Testis (tissue), 3 donors: Measurements from ENCODE around the gene SDSL. TPM values are rescaled to one million over a fixed set of nuclear protein-coding genes. Genes with fewer than 3 reads are reported as not detected.
A peak's percentile ranks its signal among the peaks of the same experiment; 100 is the strongest.

Experiments
- DNase-seq: peaks from one replicate; pipeline ENCODE4 v3.0.0-alpha.2; 2019
- H3K27ac ChIP-seq, 2 donors: fragments of 200-600 bp; sonication (generic); one replicate each; pipeline ENCODE4 v1.5.1; 2019
- H3K27me3 ChIP-seq: fragments of 200-600 bp; sonication (generic); one replicate; pipeline ENCODE4 v1.5.1; 2019
- H3K36me3 ChIP-seq: fragments of 200-600 bp; sonication (generic); one replicate; pipeline ENCODE4 v1.5.1; 2017; ENCODE audit warnings: low read depth; ENCODE audit errors: missing control alignments
- H3K4me1 ChIP-seq: fragments of 200-600 bp; sonication (generic); one replicate; pipeline ENCODE4 v1.5.1; 2019
- H3K4me3 ChIP-seq, 2 donors: fragments of 200-600 bp; sonication (generic); one replicate each; pipeline ENCODE4 v1.5.1; 2017 to 2019
- H3K9me3 ChIP-seq: fragments of 200-600 bp; sonication (generic); one replicate; pipeline ENCODE4 v1.5.1; 2017
- POLR2A ChIP-seq: fragments of 450-650 bp; IDR thresholded peaks from one replicate; pipeline ENCODE4 v1.6.1; 2017; ENCODE audit warnings: antibody characterized with exemption, mild to moderate bottlenecking, moderate library complexity
- WGBS, 2 donors: methylation state at CpG; one replicate each; pipeline ENCODE4 v1.1.5; 2018; 5-methylcytosine and 5-hydroxymethylcytosine counted together
- intact Hi-C: fragments of 100-400 bp; cut with DNase I; formaldehyde crosslinking; loops from one replicate; pipeline ENCODE4 v1.15.1; 2023; ENCODE audit warnings: low total_unique reads
- polyA plus RNA-seq: library from polyadenylated mRNA; stranded (reverse); fragments of 350-450 nt; fragmentation: Illumina TruSeq; extraction: RNeasy Lipid Tissue Mini Kit (QIAGEN cat#74804); gene quantifications from one replicate; pipeline ENCODE4 v1.2.3, GENCODE V29; 2014; ENCODE audit warnings: low read depth, low replicate concordance; ENCODE audit not compliant: insufficient read depth
- total RNA-seq, 2 donors: library from RNA; depleted of rRNA; stranded (reverse); fragments of >200 nt; gene quantifications; one replicate each; pipeline ENCODE4 v1.2.3, GENCODE V29; 2016
- TF ChIP-seq, protein P1 (sequence below), 3 experiments: fragments of 450-650 bp in 2 of 3; fragments of 200-600 bp in 1 of 3; sonication (generic) in 1 of 3; IDR thresholded peaks; one replicate each; pipeline ENCODE4 v1.5.1; 2016 to 2019; ENCODE audit warnings: antibody characterized with exemption in 3 of 3, mild to moderate bottlenecking in 2 of 3, moderate library complexity in 1 of 3

The SDSL gene
- total and polyA plus RNA-seq, 3 donors from 2014 or later: 15.9 to 25.2 (median 16.3) TPM

DNA sequence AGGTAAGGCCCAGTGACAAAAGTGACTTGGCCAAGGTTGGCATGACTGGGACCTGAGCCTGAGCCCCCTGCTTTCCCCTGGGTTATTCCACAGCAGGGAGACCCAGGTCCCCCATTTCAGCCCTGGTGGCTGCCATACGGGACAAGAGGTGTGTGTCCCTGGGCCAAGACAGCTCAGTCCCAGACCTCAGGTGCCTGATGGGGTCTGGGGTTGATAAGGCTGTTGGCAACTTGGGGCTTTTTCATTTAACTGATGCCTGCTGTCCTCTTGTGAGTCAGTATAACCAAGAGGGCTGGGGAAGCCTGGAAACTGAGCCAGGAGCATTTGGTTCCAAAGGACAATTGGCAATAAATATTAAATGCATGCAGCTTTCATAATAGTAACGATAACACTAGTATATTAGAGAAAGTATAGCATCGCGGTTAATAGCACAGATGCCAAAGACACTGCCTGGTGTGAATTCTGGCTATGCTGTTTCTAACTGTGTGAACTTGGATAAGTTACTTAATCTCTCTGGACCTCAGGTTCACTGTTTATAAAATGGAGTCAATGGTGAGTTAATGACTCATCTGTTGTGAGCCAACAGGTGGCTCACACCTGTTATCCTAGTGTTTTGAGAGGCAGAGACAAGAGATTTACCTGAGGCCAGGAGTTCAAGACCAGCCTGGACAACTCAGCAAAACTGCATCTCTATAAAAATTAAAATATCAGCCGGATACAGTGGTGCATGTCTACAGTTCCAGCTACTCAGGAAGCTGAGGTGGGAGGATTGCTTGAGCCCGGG lies 898 bp downstream of the SDSL start:
- Histone ChIP-seq H3K4me3 (peak overlapping the region; percentile 48 to 60), H3K9me3 (no peaks in the 10 kb centered on the region), H3K4me1 (peaks cover 10% of the 10 kb centered on the region), H3K27me3 (no peaks in the 10 kb centered on the region), H3K36me3 (no peaks in the 10 kb centered on the region), H3K27ac (peak overlapping the region; percentile 79 to 82)
- no peak for TF ChIP-seq POLR2A
- TF ChIP-seq, protein P1, sequence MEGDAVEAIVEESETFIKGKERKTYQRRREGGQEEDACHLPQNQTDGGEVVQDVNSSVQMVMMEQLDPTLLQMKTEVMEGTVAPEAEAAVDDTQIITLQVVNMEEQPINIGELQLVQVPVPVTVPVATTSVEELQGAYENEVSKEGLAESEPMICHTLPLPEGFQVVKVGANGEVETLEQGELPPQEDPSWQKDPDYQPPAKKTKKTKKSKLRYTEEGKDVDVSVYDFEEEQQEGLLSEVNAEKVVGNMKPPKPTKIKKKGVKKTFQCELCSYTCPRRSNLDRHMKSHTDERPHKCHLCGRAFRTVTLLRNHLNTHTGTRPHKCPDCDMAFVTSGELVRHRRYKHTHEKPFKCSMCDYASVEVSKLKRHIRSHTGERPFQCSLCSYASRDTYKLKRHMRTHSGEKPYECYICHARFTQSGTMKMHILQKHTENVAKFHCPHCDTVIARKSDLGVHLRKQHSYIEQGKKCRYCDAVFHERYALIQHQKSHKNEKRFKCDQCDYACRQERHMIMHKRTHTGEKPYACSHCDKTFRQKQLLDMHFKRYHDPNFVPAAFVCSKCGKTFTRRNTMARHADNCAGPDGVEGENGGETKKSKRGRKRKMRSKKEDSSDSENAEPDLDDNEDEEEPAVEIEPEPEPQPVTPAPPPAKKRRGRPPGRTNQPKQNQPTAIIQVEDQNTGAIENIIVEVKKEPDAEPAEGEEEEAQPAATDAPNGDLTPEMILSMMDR (IDR thresholded peaks at IDR 0.05): no peak
- intact Hi-C loops: no loop called here
- 38 to 66% methylated on average over 6 of the region's 6 CpGs for WGBS, 2 donors
- DNase-seq: no peak

DNA sequence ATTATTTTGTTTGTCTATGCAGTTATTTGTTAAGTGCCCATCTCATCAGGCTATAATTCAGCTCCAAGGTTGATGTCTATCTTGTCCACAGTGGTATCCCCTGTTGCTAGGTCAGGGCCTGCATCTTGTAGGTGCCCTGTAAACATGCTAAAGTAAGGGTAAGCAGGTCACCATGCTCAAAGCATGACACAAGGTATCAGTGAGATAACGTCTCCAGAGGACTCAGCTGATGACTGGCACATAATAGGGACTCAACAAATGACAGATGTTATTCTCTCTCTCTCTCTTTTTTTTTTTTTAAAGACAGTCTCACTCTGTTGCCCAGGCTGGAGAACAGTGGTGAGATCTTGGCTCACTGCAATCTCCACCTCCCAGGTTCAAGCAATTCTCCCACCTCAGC lies 2.3 kb downstream of the SDSL start:
- no peaks in the 10 kb centered on the region for H3K36me3 ChIP-seq
- intact Hi-C loops: no loop called here
- H3K9me3 ChIP-seq: no peaks in the 10 kb centered on the region
- no peaks in the 10 kb centered on the region for H3K27me3 ChIP-seq
- no peak overlapping the region for H3K27ac ChIP-seq
- DNase-seq: no peak
- no peak overlapping the region for H3K4me3 ChIP-seq
- TF ChIP-seq POLR2A: no peak
- TF ChIP-seq, protein P1 (IDR thresholded peaks at IDR 0.05): no peak
- WGBS, 2 donors: 80 to 88% methylated on average over 1 of the region's 1 CpG
- peaks cover 10% of the 10 kb centered on the region for H3K4me1 ChIP-seq

DNA sequence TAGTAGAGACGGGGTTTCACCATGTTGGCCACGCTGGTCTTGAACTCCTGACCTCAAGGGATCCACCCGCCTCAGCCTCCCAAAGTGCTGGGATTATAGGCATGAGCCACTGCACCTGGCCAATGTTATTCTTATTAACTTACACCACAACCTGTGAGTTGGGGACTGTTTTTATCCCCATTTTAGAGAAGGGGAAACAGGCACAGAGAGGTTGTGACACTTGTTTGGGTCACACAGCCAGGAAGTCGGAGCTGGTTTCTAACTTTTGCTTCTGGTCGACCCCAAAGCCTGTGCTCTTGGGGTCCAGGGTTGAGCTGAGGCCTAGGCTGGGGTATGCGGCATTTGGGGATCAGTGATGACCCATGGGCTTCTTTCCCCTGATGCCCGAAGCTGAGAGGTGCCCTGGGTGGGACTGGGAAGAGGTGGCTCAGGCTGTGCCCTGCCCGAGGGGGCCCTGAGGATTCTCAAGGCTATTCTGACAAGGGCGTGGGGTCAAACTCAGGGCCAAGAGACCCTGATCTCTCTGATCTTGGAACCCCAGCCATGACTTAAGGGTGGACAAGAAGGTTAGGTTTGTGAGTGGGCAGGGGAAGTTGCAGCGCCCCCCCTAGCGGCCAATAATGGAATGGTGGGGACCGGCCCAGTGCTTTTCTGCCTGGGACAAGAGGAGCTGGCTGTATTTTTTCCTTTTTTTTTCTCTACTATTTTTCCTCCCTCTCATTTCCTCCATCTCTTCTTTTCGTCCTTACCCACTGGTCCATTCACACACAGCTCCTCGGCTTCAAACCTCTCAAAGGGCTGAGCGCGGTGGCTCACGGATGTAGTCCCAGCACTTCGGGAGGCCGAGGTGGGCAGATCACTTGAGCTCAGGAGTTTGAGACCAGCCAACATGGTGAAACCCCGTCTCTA lies 3.0 kb downstream of the SDSL start:
- 50 to 57% methylated on average over 20 of the region's 20 CpGs for WGBS, 2 donors
- peak; percentile 77 for DNase-seq
- no peak overlapping the region for H3K27ac ChIP-seq
- intact Hi-C loops: no loop called here
- H3K9me3 ChIP-seq: no peaks in the 10 kb centered on the region
- no peak overlapping the region for H3K4me3 ChIP-seq
- H3K4me1 ChIP-seq: peaks cover 10% of the 10 kb centered on the region
- no peaks in the 10 kb centered on the region for H3K27me3 ChIP-seq
- no peaks in the 10 kb centered on the region for H3K36me3 ChIP-seq
- no peak for TF ChIP-seq POLR2A
- TF ChIP-seq, protein P1 (IDR thresholded peaks at IDR 0.05): peak; percentile 65 to 95 (median 80)

DNA sequence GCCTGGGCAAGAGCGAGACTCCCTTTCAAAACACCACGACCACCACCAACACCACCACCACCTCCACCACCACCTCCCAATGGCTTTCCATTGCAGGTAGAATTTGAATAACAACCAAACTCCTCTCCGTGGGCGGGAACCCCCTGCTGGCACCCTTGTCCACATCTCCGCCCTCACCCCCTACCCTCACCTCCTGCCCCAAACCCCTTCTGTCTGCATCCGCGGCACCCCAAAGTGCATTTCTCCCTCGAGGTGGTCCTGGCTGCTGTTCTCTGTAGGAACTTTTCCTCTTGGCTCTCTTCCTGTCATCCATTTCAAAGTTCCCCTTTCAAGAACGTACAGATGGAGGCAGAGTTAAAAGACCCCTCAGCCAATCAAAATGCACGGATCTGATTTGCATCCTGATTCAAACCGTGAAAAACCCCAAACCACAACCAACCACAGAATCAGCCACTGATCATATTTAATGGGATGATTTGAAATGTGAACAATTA lies 3.8 kb downstream of the SDSL start:
- Histone ChIP-seq H3K27ac (no peak overlapping the region), H3K9me3 (no peaks in the 10 kb centered on the region), H3K36me3 (no peaks in the 10 kb centered on the region), H3K4me1 (peaks cover 10% of the 10 kb centered on the region), H3K27me3 (no peaks in the 10 kb centered on the region), H3K4me3 (no peak overlapping the region)
- no peak for TF ChIP-seq POLR2A
- TF ChIP-seq, protein P1 (IDR thresholded peaks at IDR 0.05): no peak
- no peak for DNase-seq
- WGBS, 2 donors: 38 to 50% methylated on average over 11 of the region's 11 CpGs
- intact Hi-C loops: no loop called here
